ENCODE results near the gene ZNF581.

DNA sequence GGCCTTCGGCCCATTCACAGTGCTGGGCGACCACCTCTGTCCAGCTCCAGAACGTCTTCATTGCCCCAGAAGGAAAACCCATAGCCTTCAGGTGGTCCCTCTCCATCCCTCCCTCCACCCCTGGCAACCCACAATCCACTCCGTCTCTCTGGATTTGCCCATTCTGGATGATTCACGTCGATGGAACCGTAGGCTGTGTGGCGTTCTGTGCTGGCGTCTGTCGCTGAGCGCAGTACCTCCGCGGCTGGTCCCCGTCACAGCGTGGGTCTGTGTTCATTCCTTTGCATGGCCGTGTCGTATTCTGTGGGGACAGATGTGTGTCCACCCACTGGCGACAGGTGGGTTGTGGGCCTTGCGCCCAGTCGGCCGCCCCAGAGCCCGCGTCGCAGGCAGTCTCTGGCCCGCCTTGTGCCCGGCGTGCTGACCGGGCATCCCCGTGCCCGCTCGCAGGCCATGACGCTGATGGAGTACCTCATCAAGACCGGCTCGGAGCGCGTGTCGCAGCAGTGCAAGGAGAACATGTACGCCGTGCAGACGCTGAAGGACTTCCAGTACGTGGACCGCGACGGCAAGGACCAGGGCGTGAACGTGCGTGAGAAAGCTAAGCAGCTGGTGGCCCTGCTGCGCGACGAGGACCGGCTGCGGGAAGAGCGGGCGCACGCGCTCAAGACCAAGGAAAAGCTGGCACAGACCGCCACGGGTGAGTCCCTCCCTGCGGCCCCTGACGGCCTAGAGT lies 41.7 kb downstream of the ZNF581 start:
- TF ChIP-seq, protein P1, sequence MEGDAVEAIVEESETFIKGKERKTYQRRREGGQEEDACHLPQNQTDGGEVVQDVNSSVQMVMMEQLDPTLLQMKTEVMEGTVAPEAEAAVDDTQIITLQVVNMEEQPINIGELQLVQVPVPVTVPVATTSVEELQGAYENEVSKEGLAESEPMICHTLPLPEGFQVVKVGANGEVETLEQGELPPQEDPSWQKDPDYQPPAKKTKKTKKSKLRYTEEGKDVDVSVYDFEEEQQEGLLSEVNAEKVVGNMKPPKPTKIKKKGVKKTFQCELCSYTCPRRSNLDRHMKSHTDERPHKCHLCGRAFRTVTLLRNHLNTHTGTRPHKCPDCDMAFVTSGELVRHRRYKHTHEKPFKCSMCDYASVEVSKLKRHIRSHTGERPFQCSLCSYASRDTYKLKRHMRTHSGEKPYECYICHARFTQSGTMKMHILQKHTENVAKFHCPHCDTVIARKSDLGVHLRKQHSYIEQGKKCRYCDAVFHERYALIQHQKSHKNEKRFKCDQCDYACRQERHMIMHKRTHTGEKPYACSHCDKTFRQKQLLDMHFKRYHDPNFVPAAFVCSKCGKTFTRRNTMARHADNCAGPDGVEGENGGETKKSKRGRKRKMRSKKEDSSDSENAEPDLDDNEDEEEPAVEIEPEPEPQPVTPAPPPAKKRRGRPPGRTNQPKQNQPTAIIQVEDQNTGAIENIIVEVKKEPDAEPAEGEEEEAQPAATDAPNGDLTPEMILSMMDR (IDR thresholded peaks at IDR 0.05) = no peak
- TF ChIP-seq EP300 (IDR thresholded peaks at IDR 0.05) = no peak

Measured in suprapubic skin (tissue), 3 donors.